HG03460 (cell line): ENCODE data around the gene HELZ.

Experiments used
- ATAC-seq: cut with Tn5 transposase; IDR thresholded peaks from one replicate; pipeline ENCODE4 v1.9.1; 2021; ENCODE audit not compliant: unreplicated experiment

HELZ gene

DNA sequence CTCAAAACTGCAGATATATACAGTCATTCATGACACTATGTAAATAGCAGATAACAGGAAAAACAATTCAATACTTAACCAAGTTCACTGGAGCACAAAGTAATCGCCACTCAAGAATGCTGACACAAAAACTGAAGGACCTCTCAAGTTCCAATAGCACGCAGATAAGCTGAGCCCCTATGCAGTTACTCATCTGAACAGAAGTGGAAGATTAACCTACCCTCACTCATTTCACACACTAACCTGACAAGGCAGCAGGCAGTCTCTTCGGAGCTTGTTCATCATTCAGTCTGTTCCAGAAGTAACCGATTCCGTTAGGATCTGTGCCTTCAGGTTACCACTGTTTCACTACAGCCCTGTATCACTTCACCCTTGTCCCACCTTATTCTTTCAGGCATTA lies 6.0 kb downstream of the HELZ start:
- no peak for ATAC-seq

DNA sequence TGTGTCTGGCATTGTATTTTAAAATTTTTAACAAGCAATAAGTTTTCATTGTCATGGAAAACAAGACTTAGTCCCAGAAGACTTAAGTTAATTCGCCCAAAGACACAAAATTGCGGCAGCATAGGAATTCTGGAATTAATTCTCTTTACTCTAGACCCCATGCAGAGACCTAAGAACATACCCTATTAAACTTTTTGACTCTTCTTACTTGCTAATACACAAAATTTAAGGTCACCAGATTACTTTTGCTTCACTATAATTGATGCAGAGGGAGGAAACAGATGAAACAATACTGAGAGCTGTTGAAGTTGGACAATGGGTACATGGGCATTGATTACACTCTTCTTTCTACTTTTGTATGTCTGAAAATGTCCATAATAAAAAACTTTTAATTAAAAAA lies 12.6 kb downstream of the HELZ start:
- ATAC-seq, result no peak

DNA sequence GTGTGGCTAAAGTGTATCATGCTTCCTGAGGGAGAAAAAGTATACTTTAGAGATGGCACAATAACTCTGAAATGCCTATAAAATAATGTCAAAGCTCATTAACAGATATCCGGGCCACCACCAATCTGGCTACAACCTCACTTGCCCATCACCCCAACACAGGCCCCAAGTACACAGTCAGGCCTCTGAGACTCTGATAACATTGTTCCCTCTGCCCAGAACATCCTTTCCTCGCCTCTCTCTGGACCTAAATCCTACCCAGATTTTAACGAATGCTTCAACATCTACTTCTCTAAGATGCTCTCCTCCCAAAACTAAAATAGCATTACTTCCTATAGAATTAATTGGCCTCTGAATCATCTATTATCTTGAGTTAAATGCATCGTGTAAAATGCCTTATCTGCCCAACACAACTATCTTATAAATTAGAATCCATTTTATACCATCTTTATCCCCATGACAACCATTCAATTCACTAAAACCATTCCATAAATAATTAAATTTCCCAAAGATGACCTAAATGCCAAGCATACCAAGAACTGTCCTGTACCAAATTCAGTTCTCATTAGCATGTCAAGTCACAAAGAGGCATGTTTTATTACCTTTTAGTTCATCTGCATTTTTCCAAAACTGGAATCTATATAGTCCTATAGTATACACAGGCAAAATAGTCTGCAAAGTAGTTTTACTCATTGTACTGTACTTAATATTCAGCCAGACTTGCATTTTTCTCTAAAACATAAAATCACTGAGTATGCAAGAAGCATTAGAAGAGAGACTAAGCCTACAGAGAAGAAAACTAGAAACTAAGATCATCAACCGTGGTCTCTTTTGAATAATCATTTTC lies 15.7 kb downstream of the HELZ start:
- ATAC-seq, result no peak

DNA sequence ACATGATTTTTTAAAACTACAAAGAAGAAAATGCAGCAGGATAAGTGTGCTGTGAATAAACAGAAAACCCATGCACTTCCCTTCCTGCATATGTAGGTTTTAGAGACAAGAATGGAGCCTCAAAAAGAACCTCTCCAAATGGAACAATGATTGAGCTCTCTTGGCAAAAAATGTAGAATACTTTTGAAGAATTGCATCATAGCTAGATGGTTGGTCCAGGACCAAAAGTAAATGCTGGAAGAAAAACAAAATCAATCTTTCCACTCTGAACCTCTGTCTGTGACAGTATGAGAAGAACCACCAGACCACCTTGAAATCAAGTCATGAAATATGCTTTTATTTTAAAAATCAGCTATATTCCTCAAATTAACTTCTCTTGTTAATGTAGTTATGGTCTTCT lies 17.5 kb downstream of the HELZ start:
- ATAC-seq, result no peak

DNA sequence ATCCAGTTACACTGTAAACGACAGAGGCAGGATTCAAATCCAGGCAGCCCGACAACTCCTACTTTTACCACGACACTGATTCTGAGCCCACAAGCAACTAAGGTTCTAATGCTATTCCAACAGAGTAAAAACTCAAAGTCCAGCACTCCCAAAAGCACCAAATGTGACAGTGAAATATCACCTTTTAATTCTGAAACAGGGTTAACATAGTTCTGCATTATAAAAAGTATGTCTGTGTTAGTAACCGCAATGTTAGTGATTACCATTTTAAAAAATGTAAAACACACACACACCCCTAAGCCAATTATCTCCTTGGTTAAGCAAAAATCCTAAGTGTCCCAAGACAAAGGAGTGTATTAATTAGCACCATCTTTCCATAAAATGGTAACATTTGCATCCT lies 19.7 kb downstream of the HELZ start:
- no peak for ATAC-seq

DNA sequence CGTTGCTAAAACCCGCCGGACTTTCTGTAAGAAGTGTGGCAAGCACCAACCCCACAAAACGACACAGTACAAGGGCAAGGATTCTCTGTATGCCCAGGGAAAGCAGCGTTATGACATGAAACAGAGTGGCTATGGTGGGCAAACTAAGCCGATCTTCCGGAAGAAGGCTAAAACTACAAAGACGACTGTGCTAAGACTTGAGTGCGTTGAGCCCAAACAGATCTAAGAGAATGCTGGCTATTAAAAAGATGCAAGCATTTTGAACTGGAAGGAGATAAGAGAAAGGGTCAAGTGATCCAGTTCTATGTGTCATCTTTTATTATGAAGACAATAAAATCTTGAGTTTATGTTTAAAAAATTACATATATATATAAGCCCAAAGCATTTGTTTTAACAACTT lies 20.3 kb downstream of the HELZ start:
- no peak for ATAC-seq

DNA sequence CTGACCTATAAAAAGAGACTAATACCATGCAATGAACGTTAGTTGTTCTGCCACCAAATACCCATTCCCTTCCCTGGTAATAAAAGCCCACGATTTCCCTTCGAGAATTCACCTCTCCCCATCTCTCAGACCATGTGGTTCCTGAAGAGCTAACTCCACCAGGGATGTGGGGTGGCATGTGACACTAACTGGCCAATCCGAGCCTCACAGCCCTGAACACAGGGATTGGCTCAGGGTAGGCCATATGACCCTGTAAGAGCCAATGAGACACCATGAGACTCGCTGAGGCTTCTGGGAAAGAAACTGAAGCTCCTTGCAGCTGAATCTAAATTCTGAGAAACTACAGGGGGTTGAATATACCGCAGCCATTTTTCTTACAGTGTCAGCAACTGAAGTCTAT lies 21.1 kb downstream of the HELZ start:
- ATAC-seq, result no peak

DNA sequence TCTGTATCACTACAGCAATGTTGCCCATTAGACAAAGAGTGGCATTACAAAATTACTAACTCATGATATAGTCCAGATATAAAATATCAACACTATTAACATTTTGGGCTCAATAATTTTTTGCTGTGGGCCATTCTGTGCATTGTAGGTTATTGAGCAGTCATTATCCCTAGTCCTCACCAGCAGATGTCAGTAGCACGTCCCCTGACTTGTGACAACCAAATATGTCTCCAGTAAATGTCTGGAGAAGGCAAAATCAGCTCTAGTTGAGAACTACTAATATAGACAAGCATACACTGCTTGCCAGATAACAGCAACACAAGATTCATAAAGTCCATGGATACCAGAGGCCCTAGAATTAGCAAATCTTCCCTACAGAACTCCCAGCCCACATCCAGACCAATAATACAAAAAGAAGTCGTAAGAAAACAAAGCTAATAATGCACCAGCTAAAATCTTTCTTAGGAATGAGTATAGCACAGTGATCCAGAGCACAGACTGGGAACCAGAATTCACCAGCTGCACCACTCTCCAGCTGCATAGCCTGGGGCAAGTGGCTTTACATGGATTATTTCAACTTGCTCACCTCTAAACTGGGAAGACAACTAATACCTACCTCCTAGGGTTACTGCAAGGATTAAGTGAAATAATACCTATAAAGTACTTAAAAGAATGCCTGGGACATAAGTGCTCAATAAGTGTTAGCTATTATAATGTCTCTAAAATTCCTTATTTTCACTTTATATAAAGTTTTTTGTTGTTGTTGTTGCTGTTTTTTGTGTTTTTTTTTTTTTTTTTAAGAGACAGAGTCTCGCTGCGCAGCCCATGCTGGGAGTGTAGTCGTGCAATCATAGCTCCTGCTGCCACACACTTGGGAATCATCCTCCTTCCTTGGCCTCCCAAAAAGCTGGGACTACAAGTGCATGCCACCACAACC lies 23.7 kb downstream of the HELZ start:
- ATAC-seq, result no peak

DNA sequence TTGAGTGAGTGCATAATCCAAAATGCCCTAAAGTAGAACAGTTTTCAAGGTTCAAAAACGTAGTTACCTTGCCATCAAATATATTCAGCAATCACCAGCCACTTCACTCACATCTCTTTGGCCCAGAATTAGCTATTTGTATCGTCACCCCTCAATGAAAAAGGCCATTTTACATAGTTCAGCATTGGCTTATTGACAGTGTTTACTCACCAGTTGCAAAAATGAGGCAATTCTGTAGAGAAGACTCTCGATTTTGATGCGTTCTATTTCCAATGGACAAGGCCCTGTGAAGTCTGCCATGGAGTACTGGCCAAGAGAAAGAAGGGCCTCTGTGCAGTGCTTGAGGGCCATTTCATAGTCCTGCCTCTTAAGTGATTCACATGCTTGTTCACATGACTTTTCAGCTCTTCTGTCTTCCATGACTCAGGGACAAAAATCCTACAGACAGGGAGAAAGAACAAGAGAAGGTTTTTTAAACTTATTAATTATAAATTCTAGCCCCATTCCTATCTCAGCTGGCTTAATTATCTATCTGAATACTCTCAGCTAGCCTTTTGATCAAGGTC lies 26.5 kb downstream of the HELZ start:
- no peak for ATAC-seq

DNA sequence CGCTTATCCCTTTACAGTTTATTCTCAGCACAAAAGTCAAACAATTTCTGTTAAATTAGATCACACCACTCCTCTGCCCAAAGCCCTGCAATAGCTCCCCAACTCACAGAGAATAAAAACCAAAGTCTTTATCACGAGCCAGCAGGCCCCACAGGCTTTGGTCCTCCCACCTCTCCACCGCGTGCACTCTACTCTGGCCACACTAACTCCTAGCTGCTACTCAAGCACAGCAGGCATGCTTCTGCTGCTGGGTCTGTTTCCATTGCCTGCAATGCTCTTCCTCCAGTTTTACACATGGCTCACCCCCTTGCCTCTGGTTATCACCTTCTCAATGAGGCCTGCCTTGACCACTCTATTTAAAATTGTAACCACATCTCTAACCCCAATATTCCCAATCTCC lies 27.6 kb downstream of the HELZ start:
- no peak for ATAC-seq

DNA sequence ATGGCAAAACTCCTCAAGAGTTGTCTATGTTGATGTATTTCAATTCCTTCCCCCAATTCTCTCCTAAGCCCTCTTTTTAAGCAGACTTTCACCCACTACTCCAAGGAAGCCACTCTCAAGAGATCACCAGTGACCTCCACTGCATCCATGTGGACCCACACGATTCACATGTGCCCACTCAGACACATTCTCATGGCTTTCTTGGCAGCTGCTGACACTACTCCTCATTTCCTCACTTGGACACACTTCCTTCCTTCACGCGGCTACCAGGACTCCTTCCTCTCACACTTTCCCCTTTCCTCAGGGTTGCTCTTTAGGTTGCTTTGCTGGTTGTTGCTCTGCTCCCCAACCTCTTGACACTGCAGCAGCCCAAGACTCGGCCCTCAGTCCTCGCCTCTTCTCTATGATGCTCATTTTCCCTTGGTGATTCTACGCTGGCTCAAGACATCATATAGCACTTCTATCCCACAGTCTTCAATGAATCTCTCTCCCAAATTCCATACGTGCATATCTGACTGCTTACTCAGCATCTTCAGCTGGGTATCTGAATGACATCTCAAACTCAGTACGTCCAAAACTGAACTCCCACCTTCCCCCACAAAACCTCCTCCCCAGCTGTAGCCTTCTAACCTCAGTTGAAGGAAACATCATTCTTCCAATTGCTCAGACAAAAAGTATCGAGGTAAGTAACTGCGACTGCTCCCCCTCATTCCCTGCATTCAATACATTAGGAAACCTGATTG lies 28.2 kb downstream of the HELZ start:
- ATAC-seq, result no peak

DNA sequence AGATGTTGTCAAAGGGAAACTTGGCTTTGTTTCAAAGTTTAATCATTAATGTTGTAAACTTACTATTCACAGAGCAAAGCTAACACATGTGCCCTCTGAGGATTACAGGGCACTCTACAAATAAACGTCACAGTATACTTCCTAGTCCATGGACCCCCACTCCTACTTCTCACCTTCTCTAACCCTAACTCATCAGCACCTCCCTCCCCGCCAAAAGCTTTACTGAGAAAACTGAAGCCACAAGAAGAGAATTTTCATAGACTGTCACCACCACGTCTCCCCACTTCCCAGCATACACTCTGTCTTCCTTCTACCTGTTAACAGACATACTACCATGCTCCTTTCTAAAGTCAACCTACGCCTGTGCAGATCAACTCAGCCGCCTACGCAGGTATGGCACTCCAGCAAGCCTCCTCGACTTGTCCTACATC lies 29.0 kb downstream of the HELZ start:
- no peak for ATAC-seq

DNA sequence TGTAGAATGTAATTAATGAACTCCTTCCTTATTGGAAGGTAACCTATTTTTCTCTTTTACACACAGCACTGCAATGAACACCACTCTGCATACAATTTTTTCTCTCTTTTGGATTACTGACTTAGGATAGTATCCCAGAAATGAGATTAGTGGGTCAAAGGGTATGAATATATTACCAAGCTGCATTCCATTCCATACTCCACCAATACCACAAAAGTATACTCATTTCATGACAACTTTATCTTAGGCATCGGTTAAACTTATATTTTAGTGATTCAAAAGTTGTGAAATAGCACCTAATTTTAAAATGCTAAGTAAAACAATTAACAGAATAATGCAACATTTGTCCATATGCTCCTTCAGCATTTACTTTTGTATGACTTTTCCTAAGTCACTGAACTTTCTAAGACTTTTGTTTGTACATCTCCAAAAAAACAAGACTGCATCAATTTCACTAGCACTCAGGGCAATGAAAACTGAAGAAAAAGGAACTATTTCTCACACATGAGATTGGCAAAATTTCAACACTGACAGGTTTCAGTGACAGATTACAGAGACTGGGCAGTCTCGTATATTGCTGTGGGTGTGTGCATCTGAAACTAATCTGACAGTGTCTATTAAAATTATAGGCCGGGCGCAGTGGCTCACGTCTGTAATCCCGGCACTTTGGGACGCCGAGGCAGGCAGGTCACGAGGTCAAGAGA lies 32.1 kb downstream of the HELZ start:
- no peak for ATAC-seq

DNA sequence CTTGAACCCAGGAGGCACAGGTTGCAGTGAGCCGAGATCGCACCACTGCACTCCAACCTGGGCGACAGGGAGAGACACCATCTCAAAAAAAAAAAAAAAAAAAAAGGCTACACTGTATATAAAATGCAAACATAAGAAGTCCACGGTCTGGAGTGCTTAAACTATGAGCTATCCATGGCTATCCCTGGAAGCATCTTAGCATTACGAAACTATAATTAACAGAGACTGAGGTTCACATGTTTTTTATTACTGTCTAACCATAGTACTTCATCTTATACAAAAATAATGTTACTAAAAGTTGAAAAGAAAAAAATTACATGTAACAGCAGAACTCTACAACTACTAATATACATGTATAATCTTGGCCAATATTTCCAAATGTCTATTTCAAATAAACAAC lies 32.8 kb downstream of the HELZ start:
- no peak for ATAC-seq

DNA sequence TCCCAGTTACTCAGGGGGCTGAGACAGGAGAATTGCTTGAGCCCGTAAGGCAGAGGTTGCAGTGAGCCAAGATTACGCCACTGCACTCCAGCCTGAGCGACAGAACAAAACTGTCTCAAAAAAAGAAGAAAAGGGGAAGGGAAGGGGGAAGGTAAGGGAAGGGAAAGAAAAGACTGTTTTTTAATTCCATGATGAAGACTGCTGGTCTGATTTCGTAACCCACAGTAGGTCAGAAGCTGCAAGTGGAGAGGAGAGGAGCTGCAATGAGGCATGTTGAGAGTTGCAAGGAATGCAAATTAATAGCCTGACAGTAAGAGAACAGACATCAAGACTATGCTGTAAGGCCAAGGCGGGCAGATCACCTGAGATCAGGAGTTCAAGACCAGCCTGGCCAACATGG lies 33.3 kb downstream of the HELZ start:
- ATAC-seq, result no peak

DNA sequence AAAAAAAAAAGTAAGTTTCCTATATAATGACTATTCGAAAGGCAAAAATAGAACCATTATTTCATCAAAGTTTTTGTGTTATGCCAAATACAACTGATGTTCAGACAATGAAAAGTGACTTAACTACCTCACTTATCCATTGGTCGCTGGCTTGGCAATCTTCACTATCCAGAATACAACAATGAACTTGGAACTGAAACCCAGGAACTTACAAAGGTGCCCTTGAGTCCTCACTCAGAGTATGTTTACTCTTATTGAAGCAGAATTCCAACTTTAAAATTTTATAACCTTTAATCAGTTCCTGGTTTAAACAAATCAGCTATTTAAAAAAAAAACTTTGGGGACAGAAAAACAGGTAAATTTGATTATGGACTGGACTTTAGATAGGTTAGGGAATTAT lies 34.1 kb downstream of the HELZ start:
- ATAC-seq, result no peak

DNA sequence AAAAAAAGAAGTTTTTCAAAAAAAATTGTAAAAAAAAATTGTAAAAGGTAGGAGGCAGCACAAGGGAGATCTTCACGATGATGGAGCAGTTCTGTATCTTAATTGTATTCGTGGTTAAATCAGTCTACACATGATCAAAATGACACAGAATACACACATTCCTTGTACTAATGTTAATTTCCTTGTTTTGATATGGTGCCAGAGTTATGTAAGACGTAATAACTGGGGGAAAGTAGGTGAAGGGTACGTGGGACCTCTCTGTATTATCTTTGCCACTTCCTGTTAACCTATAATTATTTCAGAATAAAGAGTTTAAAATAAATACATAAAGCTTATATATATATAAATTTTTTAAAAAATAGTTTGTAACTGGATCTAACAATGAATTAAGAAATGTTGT lies 36.8 kb downstream of the HELZ start:
- ATAC-seq, result no peak

DNA sequence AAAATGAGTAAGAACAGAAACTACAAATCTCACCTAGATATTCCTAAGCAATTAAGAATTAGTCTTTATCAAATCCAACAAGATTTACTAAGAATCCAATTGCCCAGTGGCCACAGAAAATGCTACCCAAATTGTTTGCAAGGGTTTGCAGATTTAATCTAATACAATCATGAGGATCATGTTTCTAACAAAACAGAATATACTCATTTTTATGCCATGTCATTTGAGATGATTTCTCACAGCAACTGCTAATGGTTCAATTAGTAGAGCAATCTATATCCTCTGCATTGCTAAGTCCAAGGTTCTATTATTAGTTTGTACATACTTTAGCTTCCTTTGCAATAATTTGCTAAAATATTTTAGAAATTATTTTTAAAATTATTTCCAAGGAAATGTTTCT lies 41.2 kb downstream of the HELZ start:
- no peak for ATAC-seq

DNA sequence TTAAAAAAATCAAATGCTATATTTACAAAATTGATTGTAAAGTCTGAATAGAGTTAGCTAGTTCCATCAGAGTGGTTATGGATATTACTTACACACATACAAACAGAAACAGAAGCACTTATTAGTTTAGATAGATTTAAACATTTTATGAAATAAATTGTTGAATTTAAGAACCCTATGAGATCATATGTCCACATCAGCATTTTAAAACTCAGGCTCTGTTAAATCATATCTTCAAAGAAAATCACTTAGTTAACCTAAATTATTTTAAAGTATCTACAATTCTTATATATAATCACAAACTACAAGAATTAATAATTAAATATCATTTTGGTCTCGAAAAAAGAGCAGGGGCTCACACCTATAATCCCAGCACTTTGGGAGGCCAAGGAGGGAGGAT lies 42.5 kb downstream of the HELZ start:
- no peak for ATAC-seq

DNA sequence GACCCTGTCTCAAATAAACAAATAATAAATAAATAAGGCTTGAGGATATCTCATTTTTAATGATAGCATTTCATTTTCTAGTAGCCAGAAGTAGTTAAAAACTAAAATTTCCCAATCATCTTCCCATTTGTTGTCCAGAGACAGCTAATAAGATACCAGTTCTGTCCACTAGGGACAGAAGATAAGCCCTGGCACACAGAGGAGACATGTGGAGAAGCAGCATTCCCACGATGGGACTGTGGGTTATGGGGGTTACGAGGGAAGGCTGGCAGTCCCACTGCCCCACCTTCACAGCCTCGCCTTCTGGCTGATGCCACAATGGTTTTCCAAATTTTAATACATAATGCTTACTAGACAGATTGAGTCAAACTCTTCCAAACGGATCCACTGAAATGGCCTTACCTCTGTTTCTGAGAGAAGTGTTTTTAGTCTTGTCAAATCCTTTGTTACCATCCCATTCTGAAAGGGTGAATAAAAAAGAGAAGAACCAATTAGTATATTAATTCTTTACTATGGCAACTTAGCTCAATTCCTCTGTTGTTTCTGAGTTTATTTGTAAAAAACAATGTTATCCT lies 44.2 kb downstream of the HELZ start:
- no peak for ATAC-seq
